HEK293 (cell line): Measurements from ENCODE around the gene EHD1.
A peak's percentile ranks its signal among the peaks of the same experiment; 100 is the strongest.

ENCODE experiments used
- CTCF ChIA-PET: fragments of 350-600 bp; formaldehyde crosslinking; extraction: SDS; loops from one replicate; lab custom pipeline; 2021; ENCODE audit warnings: antibody characterized with exemption; lab: Yijun Ruan, JAX
- POLR2A ChIA-PET: fragments of 300-600 bp; formaldehyde crosslinking; extraction: SDS; loops from one replicate; lab custom pipeline; 2020; ENCODE audit warnings: antibody characterized with exemption, inconsistent platforms; lab: Yijun Ruan, JAX
- H3K27ac ChIP-seq: fragments of 200-500 bp; sonication (Bioruptor generic); 2 replicates; pipeline ENCODE4 v1.5.1; 2014; ENCODE audit warnings: low read depth, low read length, control low read depth, inconsistent platforms; ENCODE audit errors: extremely low read depth
- H3K36me3 ChIP-seq, 2 experiments: fragments of 200-500 bp in 1 of 2; sonication (Bioruptor generic) in 1 of 2; 1 replicate in 1 of 2; 2 replicates in 1 of 2; pipeline ENCODE4 v1.5.1; 2014 to 2017; ENCODE audit warnings: inconsistent platforms in 2 of 2, low read length in 2 of 2; ENCODE audit not compliant: control insufficient read depth in 2 of 2, insufficient read depth in 1 of 2
- H3K4me1 ChIP-seq: fragments of 200-500 bp; sonication (Bioruptor generic); 2 replicates; pipeline ENCODE4 v1.5.1; 2014; ENCODE audit warnings: mild to moderate bottlenecking, low read length, inconsistent platforms; ENCODE audit not compliant: control insufficient read depth, insufficient read depth
- H3K4me3 ChIP-seq: 2 replicates; pipeline ENCODE4 v1.5.1; 2011; ENCODE audit warnings: low read depth, mild to moderate bottlenecking, control low read depth, low read length, moderate library complexity
- H3K9me3 ChIP-seq: fragments of 200-500 bp; sonication (Bioruptor generic); 2 replicates; pipeline ENCODE4 v1.5.1; 2014; ENCODE audit warnings: low read depth, low read length, inconsistent platforms; ENCODE audit not compliant: control insufficient read depth, insufficient read depth
- GFI1B ChIP-seq: fragments of 450-650 bp; formaldehyde crosslinking; IDR thresholded peaks from 2 replicates; pipeline ENCODE4 v1.5.1; 2016; ENCODE audit warnings: missing biosample characterization, missing genetic modification characterization
- MEIS1 ChIP-seq: sonication (generic); formaldehyde crosslinking; IDR thresholded peaks from 2 replicates; pipeline ENCODE4 v1.8.1; 2022; ENCODE audit warnings: missing genetic modification reagents, mild to moderate bottlenecking, borderline replicate concordance
- SP2 ChIP-seq: fragments of 450-650 bp; formaldehyde crosslinking; IDR thresholded peaks from 2 replicates; pipeline ENCODE4 v1.5.1; 2016; ENCODE audit warnings: missing biosample characterization, missing genetic modification characterization
- TRIM28 ChIP-seq: IDR thresholded peaks from 2 replicates; pipeline ENCODE4 v1.6.1; 2011; ENCODE audit warnings: low read length, control low read depth, borderline replicate concordance
- ZFHX2 ChIP-seq: fragments of 450-650 bp; formaldehyde crosslinking; conservative IDR thresholded peaks from 2 replicates; pipeline ENCODE4 v1.5.1; 2016; ENCODE audit warnings: missing biosample characterization, missing genetic modification characterization
- ZIC2 ChIP-seq: fragments of 450-650 bp; formaldehyde crosslinking; IDR thresholded peaks from 2 replicates; pipeline ENCODE4 v1.5.1; 2016; ENCODE audit warnings: missing biosample characterization, missing genetic modification characterization
- ZNF155 ChIP-seq: fragments of 450-650 bp; formaldehyde crosslinking; IDR thresholded peaks from 2 replicates; pipeline ENCODE4 v1.5.1; 2016; ENCODE audit warnings: missing biosample characterization, missing genetic modification characterization
- ZNF18 ChIP-seq: fragments of 450-650 bp; formaldehyde crosslinking; IDR thresholded peaks from 2 replicates; pipeline ENCODE4 v1.5.1; 2016; ENCODE audit warnings: missing biosample characterization, missing genetic modification characterization
- ZNF248 ChIP-seq: fragments of 450-650 bp; formaldehyde crosslinking; IDR thresholded peaks from 2 replicates; pipeline ENCODE4 v1.5.1; 2017; ENCODE audit warnings: missing biosample characterization, missing genetic modification characterization
- ZNF311 ChIP-seq: fragments of 450-650 bp; formaldehyde crosslinking; IDR thresholded peaks from 2 replicates; pipeline ENCODE4 v1.5.1; 2017; ENCODE audit warnings: missing biosample characterization, missing genetic modification characterization, borderline replicate concordance
- ZNF354C ChIP-seq: fragments of 450-650 bp; formaldehyde crosslinking; IDR thresholded peaks from 2 replicates; pipeline ENCODE4 v1.5.1; 2016; ENCODE audit warnings: missing biosample characterization, missing genetic modification characterization, low read depth, borderline replicate concordance
- ZNF501 ChIP-seq: fragments of 450-650 bp; formaldehyde crosslinking; IDR thresholded peaks from 2 replicates; pipeline ENCODE4 v1.5.1; 2016; ENCODE audit warnings: missing biosample characterization, missing genetic modification characterization
- ZNF624 ChIP-seq: fragments of 450-650 bp; formaldehyde crosslinking; IDR thresholded peaks from 2 replicates; pipeline ENCODE4 v1.5.1; 2017; ENCODE audit warnings: missing biosample characterization, missing genetic modification characterization
- ZNF785 ChIP-seq: fragments of 450-650 bp; formaldehyde crosslinking; IDR thresholded peaks from 2 replicates; pipeline ENCODE4 v1.5.1; 2016; ENCODE audit warnings: missing biosample characterization, missing genetic modification characterization
- ZNF830 ChIP-seq: fragments of 450-650 bp; IDR thresholded peaks from 2 replicates; pipeline ENCODE4 v1.5.0; 2018; ENCODE audit warnings: missing biosample characterization, missing genetic modification characterization, low read depth, mild to moderate bottlenecking, moderate library complexity
- ZXDB ChIP-seq: fragments of 450-650 bp; formaldehyde crosslinking; IDR thresholded peaks from 2 replicates; pipeline ENCODE4 v1.5.1; 2016; ENCODE audit warnings: missing biosample characterization, missing genetic modification characterization
- TF ChIP-seq, protein P1 (sequence below): fragments of 450-650 bp; formaldehyde crosslinking; IDR thresholded peaks from 2 replicates; pipeline ENCODE4 v1.5.1; 2016; ENCODE audit warnings: missing biosample characterization, missing genetic modification characterization
- TF ChIP-seq, protein P2 (sequence below): fragments of 450-650 bp; formaldehyde crosslinking; IDR thresholded peaks from 2 replicates; pipeline ENCODE4 v1.5.1; 2017; ENCODE audit warnings: missing biosample characterization, missing genetic modification characterization
- TF ChIP-seq, protein P3 (sequence below): fragments of 450-650 bp; formaldehyde crosslinking; IDR thresholded peaks from 2 replicates; pipeline ENCODE4 v1.5.1; 2016; ENCODE audit warnings: missing biosample characterization, missing genetic modification characterization

Gene EHD1

GRCh38 chr11:64864473-64865285 lies 13.7 kb downstream of the EHD1 start:
- Histone ChIP-seq H3K27ac (no peak overlapping the region), H3K9me3 (no peaks in the 10 kb centered on the region), H3K36me3 (peaks cover 0 to 4% of the 10 kb centered on the region in 2 experiments; a peak in 1 of 3 replicates), H3K4me1 (no peaks in the 10 kb centered on the region), H3K4me3 (no peak overlapping the region)
- no peak for TF ChIP-seq ZNF785 (tag by site-specific recombination)
- TF ChIP-seq ZNF155 (tag by site-specific recombination) = no peak
- TF ChIP-seq ZNF624 (tag by site-specific recombination) = no peak
- no peak for TF ChIP-seq ZNF311 (tag by site-specific recombination)
- TF ChIP-seq SP2 (tag by site-specific recombination) = no peak
- TF ChIP-seq ZIC2 (tag by site-specific recombination) = 0 out of 2 replicates have a peak, but pooled peaks have one; percentile 27
- no peak for TF ChIP-seq ZNF248 (tag by site-specific recombination)
- TF ChIP-seq ZXDB (tag by site-specific recombination) = no peak
- TF ChIP-seq, protein P1, sequence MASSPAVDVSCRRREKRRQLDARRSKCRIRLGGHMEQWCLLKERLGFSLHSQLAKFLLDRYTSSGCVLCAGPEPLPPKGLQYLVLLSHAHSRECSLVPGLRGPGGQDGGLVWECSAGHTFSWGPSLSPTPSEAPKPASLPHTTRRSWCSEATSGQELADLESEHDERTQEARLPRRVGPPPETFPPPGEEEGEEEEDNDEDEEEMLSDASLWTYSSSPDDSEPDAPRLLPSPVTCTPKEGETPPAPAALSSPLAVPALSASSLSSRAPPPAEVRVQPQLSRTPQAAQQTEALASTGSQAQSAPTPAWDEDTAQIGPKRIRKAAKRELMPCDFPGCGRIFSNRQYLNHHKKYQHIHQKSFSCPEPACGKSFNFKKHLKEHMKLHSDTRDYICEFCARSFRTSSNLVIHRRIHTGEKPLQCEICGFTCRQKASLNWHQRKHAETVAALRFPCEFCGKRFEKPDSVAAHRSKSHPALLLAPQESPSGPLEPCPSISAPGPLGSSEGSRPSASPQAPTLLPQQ (tag by site-specific recombination) = peak; percentile 47; the same call in 1 of the 2 replicates
- no peak for TF ChIP-seq ZNF354C (tag by site-specific recombination)
- no peak for TF ChIP-seq GFI1B (tag by site-specific recombination)
- TF ChIP-seq ZFHX2 = no peak
- TF ChIP-seq, protein P2, sequence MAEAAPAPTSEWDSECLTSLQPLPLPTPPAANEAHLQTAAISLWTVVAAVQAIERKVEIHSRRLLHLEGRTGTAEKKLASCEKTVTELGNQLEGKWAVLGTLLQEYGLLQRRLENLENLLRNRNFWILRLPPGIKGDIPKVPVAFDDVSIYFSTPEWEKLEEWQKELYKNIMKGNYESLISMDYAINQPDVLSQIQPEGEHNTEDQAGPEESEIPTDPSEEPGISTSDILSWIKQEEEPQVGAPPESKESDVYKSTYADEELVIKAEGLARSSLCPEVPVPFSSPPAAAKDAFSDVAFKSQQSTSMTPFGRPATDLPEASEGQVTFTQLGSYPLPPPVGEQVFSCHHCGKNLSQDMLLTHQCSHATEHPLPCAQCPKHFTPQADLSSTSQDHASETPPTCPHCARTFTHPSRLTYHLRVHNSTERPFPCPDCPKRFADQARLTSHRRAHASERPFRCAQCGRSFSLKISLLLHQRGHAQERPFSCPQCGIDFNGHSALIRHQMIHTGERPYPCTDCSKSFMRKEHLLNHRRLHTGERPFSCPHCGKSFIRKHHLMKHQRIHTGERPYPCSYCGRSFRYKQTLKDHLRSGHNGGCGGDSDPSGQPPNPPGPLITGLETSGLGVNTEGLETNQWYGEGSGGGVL (tag by site-specific recombination) = 0 out of 2 replicates have a peak, but pooled peaks have one; percentile 22
- no peak for TF ChIP-seq ZNF501 (tag by site-specific recombination)
- TF ChIP-seq, protein P3, sequence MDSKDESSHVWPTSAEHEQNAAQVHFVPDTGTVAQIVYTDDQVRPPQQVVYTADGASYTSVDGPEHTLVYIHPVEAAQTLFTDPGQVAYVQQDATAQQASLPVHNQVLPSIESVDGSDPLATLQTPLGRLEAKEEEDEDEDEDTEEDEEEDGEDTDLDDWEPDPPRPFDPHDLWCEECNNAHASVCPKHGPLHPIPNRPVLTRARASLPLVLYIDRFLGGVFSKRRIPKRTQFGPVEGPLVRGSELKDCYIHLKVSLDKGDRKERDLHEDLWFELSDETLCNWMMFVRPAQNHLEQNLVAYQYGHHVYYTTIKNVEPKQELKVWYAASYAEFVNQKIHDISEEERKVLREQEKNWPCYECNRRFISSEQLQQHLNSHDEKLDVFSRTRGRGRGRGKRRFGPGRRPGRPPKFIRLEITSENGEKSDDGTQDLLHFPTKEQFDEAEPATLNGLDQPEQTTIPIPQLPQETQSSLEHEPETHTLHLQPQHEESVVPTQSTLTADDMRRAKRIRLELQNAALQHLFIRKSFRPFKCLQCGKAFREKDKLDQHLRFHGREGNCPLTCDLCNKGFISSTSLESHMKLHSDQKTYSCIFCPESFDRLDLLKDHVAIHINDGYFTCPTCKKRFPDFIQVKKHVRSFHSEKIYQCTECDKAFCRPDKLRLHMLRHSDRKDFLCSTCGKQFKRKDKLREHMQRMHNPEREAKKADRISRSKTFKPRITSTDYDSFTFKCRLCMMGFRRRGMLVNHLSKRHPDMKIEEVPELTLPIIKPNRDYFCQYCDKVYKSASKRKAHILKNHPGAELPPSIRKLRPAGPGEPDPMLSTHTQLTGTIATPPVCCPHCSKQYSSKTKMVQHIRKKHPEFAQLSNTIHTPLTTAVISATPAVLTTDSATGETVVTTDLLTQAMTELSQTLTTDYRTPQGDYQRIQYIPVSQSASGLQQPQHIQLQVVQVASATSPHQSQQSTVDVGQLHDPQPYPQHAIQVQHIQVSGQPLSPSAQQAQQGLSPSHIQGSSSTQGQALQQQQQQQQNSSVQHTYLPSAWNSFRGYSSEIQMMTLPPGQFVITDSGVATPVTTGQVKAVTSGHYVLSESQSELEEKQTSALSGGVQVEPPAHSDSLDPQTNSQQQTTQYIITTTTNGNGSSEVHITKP (tag by site-specific recombination) = no peak
- TF ChIP-seq MEIS1 (CRISPR knock-in tag) = no peak
- no peak for TF ChIP-seq TRIM28
- TF ChIP-seq ZNF830 (tag by site-specific recombination) = no peak
- TF ChIP-seq ZNF18 (tag by site-specific recombination) = no peak
- CTCF ChIA-PET = interaction anchor here (0.7 to 2.3 kb wide), 7 partner anchors 9 to 244 kb away, joined by 3 to 13 read pairs (median 4); partner anchors contain the start of genes CDC42BPG and EHD1
- POLR2A ChIA-PET = interaction anchor here (1.5 kb wide), 1 partner anchor 13 kb away, joined by 5 read pairs; the partner anchor contains the start of gene EHD1
